Adrenal gland (tissue), 12 donors: ENCODE data around the gene CELF2. TPM values are rescaled to one million over a fixed set of nuclear protein-coding genes. Genes with fewer than 3 reads are reported as not detected.

Experiments used
- DNase-seq, 7 donors: peaks; one replicate each; pipeline ENCODE4 v3.0.0-alpha.2; 2019 to 2020
- H3K27ac ChIP-seq, 5 donors: fragments of 200-600 bp; sonication (generic) in 4 of 5; 1 replicate in 3 of 5; 2 replicates in 2 of 5; pipeline versions ENCODE4 v1.5.1 to v1.8.0; 2016 to 2020; ENCODE audit warnings: mild to moderate bottlenecking in 1 of 5
- H3K27me3 ChIP-seq: fragments of 200-600 bp; 2 replicates; pipeline ENCODE4 v1.8.0; 2021
- H3K36me3 ChIP-seq, 2 donors: fragments of 200-600 bp; replicated peaks in 1 of 2; 1 replicate in 1 of 2; 2 replicates in 1 of 2; pipeline versions ENCODE4 v1.5.1 to v1.8.0; 2018 to 2022
- H3K4me1 ChIP-seq, 2 donors: fragments of 200-600 bp; replicated peaks in 1 of 2; 1 replicate in 1 of 2; 2 replicates in 1 of 2; pipeline versions ENCODE4 v1.5.1 to v1.8.0; 2018 to 2021
- H3K4me3 ChIP-seq, 4 donors: fragments of 200-600 bp; sonication (generic) in 3 of 4; one replicate each; pipeline ENCODE4 v1.5.1; 2016 to 2018
- H3K9me3 ChIP-seq, 3 donors: fragments of 200-600 bp; sonication (generic) in 1 of 3; replicated peaks in 1 of 3; 1 replicate in 2 of 3; 2 replicates in 1 of 3; pipeline versions ENCODE4 v1.5.1 to v1.8.0; 2016 to 2021
- POLR2A ChIP-seq, 2 donors: fragments of 450-650 bp; IDR thresholded peaks; one replicate each; pipeline ENCODE4 v1.6.1; 2017; ENCODE audit warnings: antibody characterized with exemption in 2 of 2, mild to moderate bottlenecking in 2 of 2, moderate library complexity in 1 of 2
- WGBS, 4 donors: extraction: QIAGEN DNeasy Blood & Tissue Kit in 2 of 4; methylation state at CpG; one replicate each; pipeline versions ENCODE4 v1.1.5 to v1.1.7; 2013 to 2017; 5-methylcytosine and 5-hydroxymethylcytosine counted together
- intact Hi-C, 2 donors: fragments of 100-400 bp; cut with DNase I; formaldehyde crosslinking; loops; one replicate each; pipeline versions ENCODE4 v1.14.1 to v1.15.0; 2022 to 2023
- polyA plus RNA-seq, 3 donors: library from polyadenylated mRNA; stranded (reverse); fragments of 200-250 nt in 2 of 3; fragments of 350-450 nt in 1 of 3; fragmentation: Illumina TruSeq in 1 of 3; extraction: RNeasy Lipid Tissue Mini Kit (QIAGEN cat#74804) in 1 of 3; gene quantifications; one replicate each; pipeline ENCODE4 v1.2.3, GENCODE V29; 2013 to 2014
- total RNA-seq, 9 donors: library from RNA; depleted of rRNA in 4 of 9; stranded (reverse); fragments of >200 nt in 4 of 9; fragments of 120-200 nt in 1 of 9; fragmentation: NEBNext Ultra II Directional in 1 of 9; extraction: Animal tissue kit (Norgen Biotek cat#: 25700) in 1 of 9; gene quantifications; one replicate each; pipeline versions ENCODE4 v1.1.0 to v1.2.4, GENCODE V29; 2013 to 2023
- TF ChIP-seq, protein P1 (sequence below), 6 experiments: fragments of 450-650 bp in 4 of 6; fragments of 200-600 bp in 2 of 6; sonication (generic) in 1 of 6; IDR thresholded peaks; 1 replicate in 5 of 6; 2 replicates in 1 of 6; pipeline versions ENCODE4 v1.5.1 to v1.8.0; 2016 to 2021; ENCODE audit warnings: antibody characterized with exemption in 6 of 6, mild to moderate bottlenecking in 2 of 6, moderate library complexity in 1 of 6
- donor health status: healthy with polysubstance abuse.
- donor health status: Bipolar disorder and iron deficiency.
- donor health status: DM: yes; HTN: yes; CAD: no.
- donor health status: DM: no; HTN: no; CAD: no.
- donor health status: DM: no; HTN: no; CAD: no.
- donor health status: DM: yes; HTN: yes; CAD: no.

The CELF2 gene
- total and polyA plus RNA-seq, 12 donors = 2.7 to 26.0 (median 10.3) TPM

DNA sequence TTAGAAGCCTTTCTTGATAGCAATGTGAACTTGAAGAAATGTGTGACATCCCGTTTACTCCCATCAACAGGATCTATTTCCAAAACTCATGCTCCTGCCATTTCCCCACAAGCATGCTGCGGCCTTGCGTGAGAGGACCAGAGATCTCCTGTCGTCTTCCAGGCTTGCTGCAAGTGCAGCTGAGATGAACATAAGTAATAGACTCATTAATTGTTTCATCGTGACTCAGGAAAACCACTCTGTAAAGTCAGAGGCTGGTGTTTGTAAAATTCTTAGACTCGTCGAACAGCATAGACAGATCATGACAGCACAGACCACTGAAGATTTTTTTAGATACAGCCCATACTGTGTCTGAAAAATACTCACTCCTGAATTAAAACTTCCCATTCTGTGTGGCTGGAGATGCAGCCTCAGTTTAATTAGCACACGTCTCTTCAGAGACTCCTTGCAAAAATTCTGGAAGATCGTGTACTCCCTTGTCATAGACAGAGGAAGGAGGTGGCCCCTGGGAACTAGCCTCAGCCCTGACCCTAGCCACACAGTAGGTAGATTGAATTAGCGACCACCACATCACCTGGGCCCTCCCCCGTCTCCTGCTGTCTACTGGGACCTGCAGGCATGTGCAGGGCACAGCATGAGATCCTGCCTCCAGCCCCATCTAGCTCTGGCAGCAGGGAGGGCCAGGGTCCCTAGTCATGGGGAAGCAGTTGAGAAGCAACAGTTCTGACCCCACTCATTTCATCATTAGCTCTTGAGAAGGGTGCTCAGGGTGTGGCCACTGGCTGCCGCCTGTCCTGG lies 226.0 kb downstream of the CELF2 start:
- TF ChIP-seq POLR2A (IDR thresholded peaks at IDR 0.05) = no peak
- TF ChIP-seq, protein P1, sequence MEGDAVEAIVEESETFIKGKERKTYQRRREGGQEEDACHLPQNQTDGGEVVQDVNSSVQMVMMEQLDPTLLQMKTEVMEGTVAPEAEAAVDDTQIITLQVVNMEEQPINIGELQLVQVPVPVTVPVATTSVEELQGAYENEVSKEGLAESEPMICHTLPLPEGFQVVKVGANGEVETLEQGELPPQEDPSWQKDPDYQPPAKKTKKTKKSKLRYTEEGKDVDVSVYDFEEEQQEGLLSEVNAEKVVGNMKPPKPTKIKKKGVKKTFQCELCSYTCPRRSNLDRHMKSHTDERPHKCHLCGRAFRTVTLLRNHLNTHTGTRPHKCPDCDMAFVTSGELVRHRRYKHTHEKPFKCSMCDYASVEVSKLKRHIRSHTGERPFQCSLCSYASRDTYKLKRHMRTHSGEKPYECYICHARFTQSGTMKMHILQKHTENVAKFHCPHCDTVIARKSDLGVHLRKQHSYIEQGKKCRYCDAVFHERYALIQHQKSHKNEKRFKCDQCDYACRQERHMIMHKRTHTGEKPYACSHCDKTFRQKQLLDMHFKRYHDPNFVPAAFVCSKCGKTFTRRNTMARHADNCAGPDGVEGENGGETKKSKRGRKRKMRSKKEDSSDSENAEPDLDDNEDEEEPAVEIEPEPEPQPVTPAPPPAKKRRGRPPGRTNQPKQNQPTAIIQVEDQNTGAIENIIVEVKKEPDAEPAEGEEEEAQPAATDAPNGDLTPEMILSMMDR (IDR thresholded peaks at IDR 0.05) = no peak
- intact Hi-C loops = no loop called here
- WGBS, 4 donors = 80 to 87% (median 85%) methylated on average over 10 to 12 of the region's 12 CpGs

DNA sequence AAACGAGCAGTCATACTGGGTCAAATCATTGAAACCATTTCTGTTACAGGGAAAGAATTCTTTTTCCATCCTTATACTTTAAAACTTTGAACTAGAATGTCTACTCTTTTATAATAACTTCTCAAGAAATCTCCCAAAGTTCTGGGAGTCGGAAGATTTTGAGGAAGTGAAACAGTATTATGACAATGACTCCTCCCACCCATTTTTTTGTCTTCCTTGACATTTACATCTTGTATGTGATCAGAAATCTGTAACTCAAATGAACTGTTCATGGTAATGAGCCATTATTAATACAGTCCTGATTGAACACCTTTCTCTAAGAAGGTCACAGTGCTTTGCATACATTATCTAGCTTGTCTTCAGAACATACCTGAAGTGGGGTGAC lies 227.4 kb downstream of the CELF2 start:
- intact Hi-C loops = no loop called here
- TF ChIP-seq, protein P1 (IDR thresholded peaks at IDR 0.05) = no peak
- TF ChIP-seq POLR2A (IDR thresholded peaks at IDR 0.05) = no peak
- Histone ChIP-seq H3K36me3 (no peaks in the 10 kb centered on the region), H3K27ac (no peak overlapping the region), H3K4me3 (no peak overlapping the region), H3K4me1 (no peaks in the 10 kb centered on the region), H3K9me3 (no peaks in the 10 kb centered on the region), H3K27me3 (no peaks in the 10 kb centered on the region)
- 64 to 88% (median 80%) methylated on average over 2 of the region's 2 CpGs for WGBS, 4 donors
- no peak for DNase-seq

More for the DNA sequence above, 226.0 kb downstream of the CELF2 start:
- Histone ChIP-seq H3K27me3 (no peaks in the 10 kb centered on the region), H3K9me3 (no peaks in the 10 kb centered on the region), H3K27ac (no peak overlapping the region), H3K4me3 (no peak overlapping the region), H3K4me1 (no peaks in the 10 kb centered on the region), H3K36me3 (no peaks in the 10 kb centered on the region)
- no peak for DNase-seq

DNA sequence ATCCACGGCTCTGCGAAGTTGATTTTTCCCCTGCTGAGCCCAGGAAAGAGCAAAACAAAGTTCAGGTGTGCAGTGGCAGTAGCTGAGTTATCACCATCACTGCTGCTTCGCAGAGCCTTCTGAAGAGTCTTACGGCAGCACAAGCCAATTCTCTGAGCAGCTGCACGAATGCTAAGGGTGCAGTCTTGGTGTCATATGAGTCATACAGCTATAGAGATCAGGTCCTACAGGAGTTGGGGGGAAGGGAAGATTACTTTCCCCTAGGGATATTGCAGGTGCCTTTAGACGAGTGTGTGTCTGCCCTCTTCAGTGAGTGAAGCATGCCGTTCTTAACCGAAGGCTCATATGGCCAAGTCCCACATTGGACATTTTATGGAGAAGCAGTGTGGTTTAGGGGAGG lies 227.8 kb downstream of the CELF2 start:
- WGBS, 4 donors = 78 to 87% (median 84%) methylated on average over 8 of the region's 8 CpGs
- Histone ChIP-seq H3K9me3 (no peaks in the 10 kb centered on the region), H3K4me1 (no peaks in the 10 kb centered on the region), H3K27me3 (no peaks in the 10 kb centered on the region), H3K36me3 (no peaks in the 10 kb centered on the region), H3K4me3 (no peak overlapping the region), H3K27ac (no peak overlapping the region)
- TF ChIP-seq, protein P1 (IDR thresholded peaks at IDR 0.05) = no peak
- TF ChIP-seq POLR2A (IDR thresholded peaks at IDR 0.05) = no peak
- intact Hi-C loops = no loop called here
- DNase-seq = no peak

DNA sequence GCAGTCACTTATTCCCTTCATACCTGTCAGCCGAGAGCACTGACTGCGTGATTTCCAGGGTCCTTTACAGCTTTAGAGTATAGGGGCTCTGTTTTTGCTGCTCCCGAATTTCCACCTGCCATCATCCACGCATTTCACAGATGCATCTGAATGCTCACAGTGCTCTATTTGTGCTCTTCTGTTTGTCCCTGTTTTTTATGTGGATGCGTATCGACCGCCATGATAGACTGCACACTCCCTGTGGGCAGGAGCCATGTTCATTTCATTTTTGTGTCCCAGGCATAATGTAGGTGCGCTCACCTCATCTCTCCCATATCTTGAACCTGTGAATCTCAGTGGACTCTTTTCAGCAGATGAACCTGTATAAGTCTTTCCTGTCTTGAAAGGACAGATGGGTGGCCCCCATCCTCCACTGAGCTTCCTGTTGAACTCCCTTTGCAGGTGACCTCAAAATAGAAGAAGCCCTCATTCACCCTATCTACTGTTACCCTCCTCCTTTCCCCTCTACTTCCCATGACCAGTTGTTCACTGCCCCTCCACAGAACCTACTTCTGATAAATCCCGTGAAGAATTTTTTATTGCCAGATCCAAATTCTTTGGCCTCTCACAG lies 228.4 kb downstream of the CELF2 start:
- H3K27me3 ChIP-seq = no peaks in the 10 kb centered on the region
- no peaks in the 10 kb centered on the region for H3K9me3 ChIP-seq
- no peak overlapping the region for H3K27ac ChIP-seq
- 87 to 93% (median 92%) methylated on average over 9 of the region's 9 CpGs for WGBS, 4 donors
- H3K4me1 ChIP-seq = no peaks in the 10 kb centered on the region
- intact Hi-C loops = no loop called here
- H3K36me3 ChIP-seq = no peaks in the 10 kb centered on the region
- no peak for DNase-seq
- no peak overlapping the region for H3K4me3 ChIP-seq
- no peak for TF ChIP-seq POLR2A (IDR thresholded peaks at IDR 0.05)
- TF ChIP-seq, protein P1 (IDR thresholded peaks at IDR 0.05) = no peak
